ENCODE data around the gene PTPN6. TPM values are rescaled to one million over a fixed set of nuclear protein-coding genes. Genes with fewer than 3 reads are reported as not detected.
A peak's percentile ranks its signal among the peaks of the same experiment; 100 is the strongest.

The PTPN6 gene
- total and polyA plus RNA-seq, 10 of the 15 experiments (the other 5 are each of a cell fraction or from before 2014, with no cell fraction given), result 229 to 457 (median 370) TPM

DNA sequence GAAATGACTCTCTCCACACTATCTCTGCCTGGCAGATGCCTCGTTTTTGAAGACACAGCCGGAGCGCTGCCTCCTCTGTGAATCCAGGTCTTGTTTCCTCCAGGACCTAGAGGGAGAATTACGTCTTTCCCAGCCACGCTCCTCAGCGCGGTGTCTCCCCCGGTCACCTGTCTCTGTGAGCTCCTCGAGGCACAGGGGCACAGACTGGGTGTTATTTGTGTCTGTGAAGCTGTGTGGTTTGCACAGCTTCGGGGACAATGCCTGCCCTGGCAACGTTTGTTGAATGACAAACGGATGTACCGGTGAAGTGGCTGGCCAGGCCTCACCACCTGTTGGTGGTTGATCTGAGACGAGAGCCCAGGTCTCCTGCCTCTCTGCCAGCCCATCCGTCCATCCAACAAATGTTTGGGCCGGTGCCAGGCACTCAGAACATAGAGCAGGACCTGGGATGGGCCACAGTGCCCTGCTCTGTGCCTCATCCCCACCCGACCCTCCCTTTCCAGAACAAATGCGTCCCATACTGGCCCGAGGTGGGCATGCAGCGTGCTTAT lies 6.1 kb downstream of the PTPN6 start (continued):
- no peak for TF ChIP-seq HDAC2 (IDR thresholded peaks at IDR 0.05)
- TF ChIP-seq, protein P1, sequence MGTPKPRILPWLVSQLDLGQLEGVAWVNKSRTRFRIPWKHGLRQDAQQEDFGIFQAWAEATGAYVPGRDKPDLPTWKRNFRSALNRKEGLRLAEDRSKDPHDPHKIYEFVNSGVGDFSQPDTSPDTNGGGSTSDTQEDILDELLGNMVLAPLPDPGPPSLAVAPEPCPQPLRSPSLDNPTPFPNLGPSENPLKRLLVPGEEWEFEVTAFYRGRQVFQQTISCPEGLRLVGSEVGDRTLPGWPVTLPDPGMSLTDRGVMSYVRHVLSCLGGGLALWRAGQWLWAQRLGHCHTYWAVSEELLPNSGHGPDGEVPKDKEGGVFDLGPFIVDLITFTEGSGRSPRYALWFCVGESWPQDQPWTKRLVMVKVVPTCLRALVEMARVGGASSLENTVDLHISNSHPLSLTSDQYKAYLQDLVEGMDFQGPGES (IDR thresholded peaks at IDR 0.05), result no peak

DNA sequence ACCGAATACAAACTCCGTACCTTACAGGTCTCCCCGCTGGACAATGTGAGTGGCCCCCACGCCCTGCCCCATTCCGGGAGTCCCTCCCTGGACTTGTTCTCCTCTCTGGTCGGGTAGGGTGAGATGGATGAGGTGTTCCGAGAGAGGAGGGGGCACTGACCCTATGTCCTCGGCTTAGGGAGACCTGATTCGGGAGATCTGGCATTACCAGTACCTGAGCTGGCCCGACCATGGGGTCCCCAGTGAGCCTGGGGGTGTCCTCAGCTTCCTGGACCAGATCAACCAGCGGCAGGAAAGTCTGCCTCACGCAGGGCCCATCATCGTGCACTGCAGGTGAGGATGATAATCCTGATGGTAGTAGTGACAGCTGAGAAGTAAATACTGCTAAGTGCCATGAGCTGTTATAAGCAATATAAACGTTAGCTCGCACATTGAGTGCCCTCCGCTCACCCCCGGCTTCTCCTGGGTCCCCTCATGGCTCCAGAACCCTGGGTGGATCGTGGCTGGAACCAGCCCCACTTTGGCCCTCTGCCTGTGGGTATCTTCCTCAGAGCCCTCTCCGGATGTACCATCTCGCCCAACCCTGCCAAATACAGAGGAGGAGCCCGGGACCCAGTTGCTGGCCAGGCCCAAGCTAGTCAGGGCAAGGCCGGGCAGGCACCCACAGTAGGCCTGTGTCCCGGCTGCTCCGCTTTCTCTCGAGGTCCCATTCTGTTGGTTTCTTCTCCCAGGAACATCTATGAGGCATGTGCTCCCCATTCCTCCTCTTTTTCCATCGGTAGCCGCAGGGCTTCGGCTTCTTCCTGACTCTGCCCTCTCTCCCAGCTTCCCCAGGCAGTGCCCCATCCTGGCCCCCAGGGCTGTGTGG lies 6.8 kb downstream of the PTPN6 start:
- whole genome bisulfite sequencing (ENCODE audit: insufficient coverage, insufficient replicate concordance, low lambda C conversion rate, missing lambda C conversion rate), result 44% methylated on average over 28 of the region's 28 CpGs

More for the DNA sequence above, 6.8 kb downstream of the PTPN6 start:
- Histone ChIP-seq H3K4me2 (ENCODE audit: control insufficient read depth, insufficient read depth) (peak overlapping the region; percentile 99), H3K9me3 (replicated peaks; ENCODE audit: control insufficient read depth, insufficient read depth, low read length) (no peaks in the 10 kb centered on the region), H4K20me1 (ENCODE audit: control insufficient read depth, insufficient read depth) (no peaks in the 10 kb centered on the region), H3K4me1 (ENCODE audit: control insufficient read depth, insufficient read depth, low read length) (peaks cover 85% of the 10 kb centered on the region), H3K4me3 (peak overlapping the region; percentile 95), H3K9ac (ENCODE audit: control insufficient read depth, insufficient read depth, low read length) (peak overlapping the region; percentile 91), H2AFZ (ENCODE audit: control insufficient read depth, low read depth, low read length) (no peak overlapping the region), H3K27ac (ENCODE audit: control insufficient read depth, insufficient read depth) (peak overlapping the region; percentile 99), H3K27me3 (replicated peaks in 1 of 2; ENCODE audit: control insufficient read depth in 2 of 2, insufficient read depth in 2 of 2, low read length in 1 of 2) (no peaks in the 10 kb centered on the region), H3K79me2 (ENCODE audit: control insufficient read depth, insufficient read depth, low read length) (peaks cover 83% of the 10 kb centered on the region), H3K36me3 (ENCODE audit: control insufficient read depth in 2 of 2, insufficient read depth in 2 of 2, low read length in 1 of 2) (peaks cover 11 to 33% of the 10 kb centered on the region in 2 experiments)
- ChIA-PET RAD21 (ENCODE audit: unreplicated experiment) (interaction anchor here (0.8 to 13.5 kb wide), 6 partner anchors 11 to 85 kb away, joined by 3 to 426 read pairs (median 6); partner anchors contain the start of genes C12orf57, LPCAT3, RNU7-1 and SPSB2), POLR2A (interaction anchor here (1.1 to 13.5 kb wide), 4 partner anchors 13 to 59 kb away, joined by 3 to 524 read pairs (median 10); partner anchors contain the start of genes C12orf57, PTPN6 and RNU7-1), SMC1A (ENCODE audit: uncharacterized antibody, unreplicated experiment) (interaction anchor here (1.2 to 13.2 kb wide), 2 partner anchors 10 to 151 kb away, joined by 4 to 395 read pairs; partner anchors contain the start of genes C12orf57, C1RL, PTPN6 and RNU7-1), CTCF (interaction anchor here (1.0 to 13.2 kb wide), 9 partner anchors 10 to 152 kb away, joined by 3 to 645 read pairs (median 5); partner anchors contain the start of genes C12orf57, C1RL, PTPN6 and RNU7-1)
- ATAC-seq (no peak), FAIRE-seq (no peak), DNase-seq (ENCODE audit: low read depth, low spot score) (no peak)
- TF ChIP-seq SREBF1 (IDR thresholded peaks at IDR 0.05; ENCODE audit: low read length) (no peak), POLR2AphosphoS5 (IDR thresholded peaks at IDR 0.05; ENCODE audit: low read length) (peak; percentile 32; the same call in 1 of the 2 replicates), STAT1 (conservative IDR thresholded peaks at IDR 0.05) (0 out of 2 replicates have a peak, but pooled peaks have one; percentile 26), GATAD2B (conservative IDR thresholded peaks at IDR 0.05; ENCODE audit: low read depth) (0 out of 2 replicates have a peak, but pooled peaks have one; percentile 28), BRCA1 (IDR thresholded peaks at IDR 0.05; ENCODE audit: low read depth, low read length) (no peak)
- TF ChIP-seq, protein P2, sequence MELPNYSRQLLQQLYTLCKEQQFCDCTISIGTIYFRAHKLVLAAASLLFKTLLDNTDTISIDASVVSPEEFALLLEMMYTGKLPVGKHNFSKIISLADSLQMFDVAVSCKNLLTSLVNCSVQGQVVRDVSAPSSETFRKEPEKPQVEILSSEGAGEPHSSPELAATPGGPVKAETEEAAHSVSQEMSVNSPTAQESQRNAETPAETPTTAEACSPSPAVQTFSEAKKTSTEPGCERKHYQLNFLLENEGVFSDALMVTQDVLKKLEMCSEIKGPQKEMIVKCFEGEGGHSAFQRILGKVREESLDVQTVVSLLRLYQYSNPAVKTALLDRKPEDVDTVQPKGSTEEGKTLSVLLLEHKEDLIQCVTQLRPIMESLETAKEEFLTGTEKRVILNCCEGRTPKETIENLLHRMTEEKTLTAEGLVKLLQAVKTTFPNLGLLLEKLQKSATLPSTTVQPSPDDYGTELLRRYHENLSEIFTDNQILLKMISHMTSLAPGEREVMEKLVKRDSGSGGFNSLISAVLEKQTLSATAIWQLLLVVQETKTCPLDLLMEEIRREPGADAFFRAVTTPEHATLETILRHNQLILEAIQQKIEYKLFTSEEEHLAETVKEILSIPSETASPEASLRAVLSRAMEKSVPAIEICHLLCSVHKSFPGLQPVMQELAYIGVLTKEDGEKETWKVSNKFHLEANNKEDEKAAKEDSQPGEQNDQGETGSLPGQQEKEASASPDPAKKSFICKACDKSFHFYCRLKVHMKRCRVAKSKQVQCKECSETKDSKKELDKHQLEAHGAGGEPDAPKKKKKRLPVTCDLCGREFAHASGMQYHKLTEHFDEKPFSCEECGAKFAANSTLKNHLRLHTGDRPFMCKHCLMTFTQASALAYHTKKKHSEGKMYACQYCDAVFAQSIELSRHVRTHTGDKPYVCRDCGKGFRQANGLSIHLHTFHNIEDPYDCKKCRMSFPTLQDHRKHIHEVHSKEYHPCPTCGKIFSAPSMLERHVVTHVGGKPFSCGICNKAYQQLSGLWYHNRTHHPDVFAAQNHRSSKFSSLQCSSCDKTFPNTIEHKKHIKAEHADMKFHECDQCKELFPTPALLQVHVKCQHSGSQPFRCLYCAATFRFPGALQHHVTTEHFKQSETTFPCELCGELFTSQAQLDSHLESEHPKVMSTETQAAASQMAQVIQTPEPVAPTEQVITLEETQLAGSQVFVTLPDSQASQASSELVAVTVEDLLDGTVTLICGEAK (IDR thresholded peaks at IDR 0.05; ENCODE audit: borderline replicate concordance), result 0 out of 2 replicates have a peak, but pooled peaks have one; percentile 10
- TF ChIP-seq, protein P3, sequence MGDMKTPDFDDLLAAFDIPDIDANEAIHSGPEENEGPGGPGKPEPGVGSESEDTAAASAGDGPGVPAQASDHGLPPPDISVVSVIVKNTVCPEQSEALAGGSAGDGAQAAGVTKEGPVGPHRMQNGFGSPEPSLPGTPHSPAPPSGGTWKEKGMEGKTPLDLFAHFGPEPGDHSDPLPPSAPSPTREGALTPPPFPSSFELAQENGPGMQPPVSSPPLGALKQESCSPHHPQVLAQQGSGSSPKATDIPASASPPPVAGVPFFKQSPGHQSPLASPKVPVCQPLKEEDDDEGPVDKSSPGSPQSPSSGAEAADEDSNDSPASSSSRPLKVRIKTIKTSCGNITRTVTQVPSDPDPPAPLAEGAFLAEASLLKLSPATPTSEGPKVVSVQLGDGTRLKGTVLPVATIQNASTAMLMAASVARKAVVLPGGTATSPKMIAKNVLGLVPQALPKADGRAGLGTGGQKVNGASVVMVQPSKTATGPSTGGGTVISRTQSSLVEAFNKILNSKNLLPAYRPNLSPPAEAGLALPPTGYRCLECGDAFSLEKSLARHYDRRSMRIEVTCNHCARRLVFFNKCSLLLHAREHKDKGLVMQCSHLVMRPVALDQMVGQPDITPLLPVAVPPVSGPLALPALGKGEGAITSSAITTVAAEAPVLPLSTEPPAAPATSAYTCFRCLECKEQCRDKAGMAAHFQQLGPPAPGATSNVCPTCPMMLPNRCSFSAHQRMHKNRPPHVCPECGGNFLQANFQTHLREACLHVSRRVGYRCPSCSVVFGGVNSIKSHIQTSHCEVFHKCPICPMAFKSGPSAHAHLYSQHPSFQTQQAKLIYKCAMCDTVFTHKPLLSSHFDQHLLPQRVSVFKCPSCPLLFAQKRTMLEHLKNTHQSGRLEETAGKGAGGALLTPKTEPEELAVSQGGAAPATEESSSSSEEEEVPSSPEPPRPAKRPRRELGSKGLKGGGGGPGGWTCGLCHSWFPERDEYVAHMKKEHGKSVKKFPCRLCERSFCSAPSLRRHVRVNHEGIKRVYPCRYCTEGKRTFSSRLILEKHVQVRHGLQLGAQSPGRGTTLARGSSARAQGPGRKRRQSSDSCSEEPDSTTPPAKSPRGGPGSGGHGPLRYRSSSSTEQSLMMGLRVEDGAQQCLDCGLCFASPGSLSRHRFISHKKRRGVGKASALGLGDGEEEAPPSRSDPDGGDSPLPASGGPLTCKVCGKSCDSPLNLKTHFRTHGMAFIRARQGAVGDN (IDR thresholded peaks at IDR 0.05), result peak; percentile 44; the same call in 1 of the 2 replicates
- in situ Hi-C loops (cut with MboI), result loop anchor here (25.0 kb wide), 1 partner anchor 1679 kb away; no protein-coding TSS in a partner anchor
- no TSS peak for BruUV-seq (replicated peaks)
- intact Hi-C loops (cut with micrococcal nuclease; ENCODE audit: unreplicated experiment), result no loop called here

All from GM12878 (cell line).